Hematopoietic multipotent progenitor cell treated with erythropoietin and hydrocortisone succinate and interleukin-3 and kit ligand, for 15 days (in vitro differentiated cells): ENCODE results near the gene ERV3-1.
"Not testable (repeated sequence)": the region's sequence is repeated elsewhere in the genome, so short reads cannot be mapped to it uniquely, and the experiment has no call there.

Experiments
- DNase-seq: peaks from one replicate; pipeline ENCODE4 v3.0.0-alpha.2; 2015; ENCODE audit warnings: low spot score

The ERV3-1 gene

DNA sequence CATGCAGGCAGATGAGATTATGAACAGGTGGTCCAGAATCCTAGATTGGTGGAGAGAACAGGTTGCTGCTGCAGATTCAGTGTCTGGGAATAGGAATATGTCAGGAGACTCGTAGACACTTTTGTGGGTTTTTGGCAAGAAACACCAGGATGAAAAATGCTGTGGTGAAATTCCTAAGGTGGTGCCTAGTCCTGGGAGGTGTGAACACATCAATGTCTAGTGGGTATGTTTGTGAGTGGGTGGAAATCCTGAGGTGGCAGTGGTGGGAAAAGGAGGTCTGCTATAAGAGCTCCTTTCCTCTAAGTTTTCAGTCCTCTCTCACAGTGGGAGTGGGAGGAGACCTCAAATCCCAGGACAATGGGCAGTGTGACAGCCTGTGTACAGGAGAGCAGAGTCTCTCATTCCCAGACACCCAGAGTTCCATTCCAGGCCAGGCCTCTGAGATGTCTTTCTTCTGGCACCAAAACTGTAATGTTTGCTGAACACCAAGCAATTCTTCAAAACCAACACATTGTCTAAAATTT, 5.1 kb downstream of the ERV3-1 start:
- DNase-seq: no peak

DNA sequence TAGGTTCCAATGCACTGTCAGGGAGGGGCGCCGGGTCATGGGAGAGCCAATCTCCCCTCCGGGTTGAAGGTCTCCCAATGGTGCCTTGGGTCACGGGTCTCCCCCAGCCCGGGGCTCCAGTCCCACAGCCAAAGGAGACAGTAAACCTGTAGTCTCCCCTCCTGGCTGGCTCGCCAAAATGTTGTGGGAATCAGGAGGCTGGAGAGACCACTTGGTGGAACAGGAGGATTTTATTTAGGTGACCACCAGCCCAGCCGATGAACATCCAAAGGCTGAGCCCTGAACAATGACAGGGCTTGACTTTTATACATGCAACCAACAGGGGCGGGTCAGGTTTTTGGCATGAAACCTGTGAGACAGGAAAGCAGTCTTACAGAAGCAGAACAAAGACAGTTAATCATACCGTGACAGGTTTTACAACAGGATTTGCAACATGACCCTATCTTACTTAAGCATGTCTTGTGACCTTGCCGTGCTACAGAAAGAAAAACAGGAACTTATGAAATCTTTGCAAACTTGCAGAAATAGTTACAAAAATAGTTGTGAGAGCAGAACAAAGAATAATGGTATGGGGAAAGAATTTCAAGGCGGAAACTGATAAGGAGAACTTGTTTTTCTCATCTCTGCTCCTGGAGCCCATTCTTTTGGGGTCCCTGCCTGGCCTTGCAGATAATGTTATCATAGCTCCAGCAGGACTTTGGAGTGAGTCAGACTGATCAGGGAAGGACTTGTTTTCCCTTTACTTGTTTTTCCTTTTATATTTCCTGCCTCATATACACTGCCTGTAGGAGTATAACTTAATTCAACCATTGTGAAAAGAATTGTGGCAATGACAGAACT, 7.1 kb downstream of the ERV3-1 start:
- DNase-seq: no peak

DNA sequence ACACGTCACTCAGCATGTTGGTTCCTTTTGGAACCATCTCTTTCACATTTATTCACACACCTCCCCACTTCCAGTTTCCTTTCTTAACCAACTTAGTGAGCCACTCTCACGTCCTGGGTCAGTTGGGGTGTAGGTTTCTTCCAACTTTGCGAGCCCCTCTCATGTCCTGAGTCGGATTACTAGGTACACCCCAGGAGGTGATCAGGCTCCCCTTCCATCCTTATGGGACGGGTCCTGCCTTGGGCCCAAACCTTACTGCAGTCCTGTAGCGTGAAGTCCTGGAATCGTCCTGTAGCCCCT, 7.7 kb downstream of the ERV3-1 start:
- no peak for DNase-seq

GRCh38 chr7:64997927-64998391, 8.5 kb downstream of the ERV3-1 start:
- DNase-seq: no peak

- DNase-seq: no peak
Observed at GRCh38 chr7:64997164-64997908, 9.2 kb downstream of the ERV3-1 start.

DNA sequence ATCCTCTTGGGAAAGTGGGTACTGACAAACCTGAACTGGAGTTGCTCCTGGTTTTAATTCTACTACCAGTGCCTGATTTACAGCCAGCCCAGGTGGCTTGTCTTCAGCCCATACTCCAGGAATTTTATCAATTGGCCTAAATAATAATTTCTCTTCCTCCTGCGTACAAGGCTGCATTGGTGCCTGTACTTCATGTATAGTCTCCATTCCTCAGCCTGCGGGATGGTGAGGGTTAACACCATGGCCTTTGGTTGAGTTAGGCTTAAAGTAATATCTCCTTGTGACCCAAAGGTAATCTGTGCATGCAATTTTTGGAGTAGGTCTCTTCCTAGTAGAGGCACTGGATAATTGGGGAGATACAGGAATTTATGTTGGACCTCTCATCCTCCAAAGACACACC, 10.2 kb downstream of the ERV3-1 start:
- DNase-seq: no peak

DNA sequence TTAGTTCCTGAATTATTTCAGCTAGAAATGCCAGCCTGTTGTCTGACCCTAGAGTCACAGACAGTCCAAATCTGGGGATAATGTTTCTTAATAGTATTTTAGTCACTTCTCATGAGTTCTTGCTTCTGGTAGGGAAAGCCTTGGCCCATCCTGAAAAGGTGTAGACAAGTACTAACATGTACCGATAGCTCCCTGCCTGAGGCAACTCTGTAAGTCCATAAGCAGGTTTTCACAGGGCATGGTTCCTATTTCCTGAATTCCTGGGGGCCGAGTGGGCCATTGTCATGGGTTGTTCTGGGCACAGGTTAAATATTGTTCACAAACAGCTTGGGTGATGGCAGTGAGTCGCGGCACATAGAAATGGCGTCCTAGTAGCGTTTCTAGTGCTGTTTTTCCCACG, 12.6 kb downstream of the ERV3-1 start:
- no peak for DNase-seq

DNA sequence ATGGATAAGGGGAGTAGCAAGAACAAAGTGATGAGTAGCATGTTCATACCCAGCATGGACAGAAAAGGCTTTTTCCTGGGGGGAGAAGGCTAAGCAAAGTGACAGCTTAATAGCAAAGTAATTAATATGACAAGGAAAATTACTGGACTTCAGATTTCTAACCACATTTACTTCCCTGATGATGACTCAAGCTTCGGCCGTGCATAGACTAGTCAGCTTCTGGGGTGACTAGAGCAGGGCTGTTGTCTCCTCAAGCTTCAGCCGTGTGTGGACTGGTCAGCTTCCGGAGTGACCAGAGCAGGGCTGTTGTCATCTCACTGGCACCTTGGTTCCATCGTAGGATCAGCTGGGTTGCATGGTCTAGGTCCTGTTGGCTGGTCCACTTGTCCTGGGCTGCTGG, 13.5 kb downstream of the ERV3-1 start:
- DNase-seq: no peak

- no peak for DNase-seq
Observed at GRCh38 chr7:64990936-64991335, 15.6 kb downstream of the ERV3-1 start, which contains the start of gene ZNF117. ZNF117 (minus strand) TSS chr7:64991036.

DNA sequence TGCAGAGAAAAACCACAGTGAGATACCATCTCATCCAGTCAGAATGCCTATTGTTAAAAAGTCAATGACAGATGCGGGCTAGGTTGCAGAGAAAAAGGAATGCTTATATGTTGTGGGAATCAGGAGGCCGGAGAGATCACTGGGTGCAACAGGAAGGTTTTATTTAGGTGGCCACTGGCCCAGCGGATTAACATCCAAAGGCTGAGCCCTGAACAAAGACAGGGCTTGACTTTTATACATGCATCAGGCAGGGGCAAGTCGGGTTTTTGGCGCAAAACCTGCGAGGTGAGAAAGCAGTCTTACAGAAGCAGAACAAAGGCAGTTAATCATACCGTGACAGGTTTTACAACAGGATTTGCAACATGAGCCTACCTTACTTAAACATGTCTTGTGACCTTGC, 16.3 kb downstream of the ERV3-1 start:
- DNase-seq: no peak

GRCh38 chr7:64978497-64979203, 27.8 kb downstream of the ERV3-1 start:
- no peak for DNase-seq

- DNase-seq: no peak
Observed at GRCh38 chr7:64965594-64965993, 40.9 kb downstream of the ERV3-1 start.

DNA sequence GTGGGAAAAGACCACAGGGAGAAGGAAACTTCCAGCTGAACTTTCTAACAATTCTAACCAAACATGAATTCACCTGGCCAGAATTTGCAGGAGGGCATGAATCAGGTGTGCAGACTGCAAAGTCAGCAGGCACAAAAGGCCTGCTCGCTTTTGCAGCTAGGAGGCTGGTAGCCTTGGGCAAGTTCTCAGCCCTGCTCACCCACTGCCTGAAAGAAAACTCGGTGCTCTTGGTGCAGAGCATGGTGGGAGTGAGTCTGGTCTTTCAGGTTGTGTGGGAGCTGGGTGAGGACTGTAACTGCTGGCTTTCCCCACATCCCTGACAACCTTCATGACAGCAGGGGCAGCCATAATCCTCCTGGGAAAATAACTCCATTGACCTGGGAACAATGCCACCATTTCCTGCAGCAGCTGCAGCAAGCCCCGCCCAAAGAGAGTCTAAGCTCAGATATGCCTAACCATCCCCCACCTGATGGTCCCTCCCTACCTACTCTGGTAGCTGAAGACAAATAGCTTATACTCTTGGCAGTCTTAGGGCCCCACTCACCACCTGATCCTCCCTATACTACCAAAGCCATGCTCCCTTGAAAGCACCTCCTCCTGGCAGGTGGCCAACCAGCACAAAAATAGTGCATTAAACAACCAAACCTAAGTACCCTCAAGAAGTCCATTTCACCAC, 47.3 kb downstream of the ERV3-1 start:
- DNase-seq: no peak

DNA sequence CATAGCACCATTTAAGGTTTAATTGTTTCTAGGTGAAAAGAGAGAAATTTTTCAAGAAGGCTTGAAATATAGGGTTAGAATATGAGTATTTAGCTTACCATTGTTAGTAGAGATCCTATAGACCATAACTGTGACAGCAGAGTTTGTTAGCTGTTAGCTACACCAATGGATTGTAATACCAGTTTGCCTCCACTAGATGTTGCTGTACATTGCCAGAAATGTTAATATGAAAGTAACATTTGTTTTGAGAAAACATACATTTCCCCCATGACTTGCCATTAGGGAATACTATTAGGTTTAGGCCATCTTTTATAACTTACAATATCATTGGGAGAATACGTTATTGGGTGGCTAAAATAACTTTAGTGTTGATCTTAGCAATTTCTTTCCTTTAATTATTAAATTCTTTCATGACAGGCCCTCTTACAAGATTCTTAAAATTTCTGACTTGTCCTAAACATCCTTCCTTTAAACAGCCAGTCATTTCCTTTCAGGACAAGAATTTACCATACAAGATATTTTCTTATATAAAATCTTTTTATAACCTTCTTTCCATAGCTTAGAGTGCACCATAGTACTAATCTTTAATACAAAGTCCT, 55.1 kb downstream of the ERV3-1 start:
- DNase-seq: peak; percentile 67

DNA sequence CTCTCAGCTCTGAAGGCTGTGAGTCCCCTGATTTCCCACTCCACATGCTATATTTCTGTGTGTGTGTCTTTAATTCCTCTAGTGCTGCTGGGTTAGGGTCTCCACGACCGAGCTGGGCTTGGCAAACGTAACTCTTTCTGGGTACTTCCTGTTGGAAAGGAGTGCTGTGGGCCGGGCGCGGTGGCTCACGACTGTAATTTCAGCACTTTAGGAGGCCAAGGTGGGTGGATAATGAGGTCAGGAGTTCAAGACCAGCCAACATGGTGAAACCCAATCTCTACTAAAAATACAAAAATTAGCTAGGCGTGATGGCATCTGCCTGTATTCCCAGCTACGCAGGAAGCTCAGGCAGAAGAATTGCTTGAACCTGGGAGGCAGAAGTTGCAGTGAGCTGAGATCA, 55.8 kb downstream of the ERV3-1 start:
- DNase-seq: not testable (repeated sequence)

- not testable (repeated sequence) for DNase-seq
Observed at GRCh38 chr7:64948774-64949173, 57.7 kb downstream of the ERV3-1 start.

DNA sequence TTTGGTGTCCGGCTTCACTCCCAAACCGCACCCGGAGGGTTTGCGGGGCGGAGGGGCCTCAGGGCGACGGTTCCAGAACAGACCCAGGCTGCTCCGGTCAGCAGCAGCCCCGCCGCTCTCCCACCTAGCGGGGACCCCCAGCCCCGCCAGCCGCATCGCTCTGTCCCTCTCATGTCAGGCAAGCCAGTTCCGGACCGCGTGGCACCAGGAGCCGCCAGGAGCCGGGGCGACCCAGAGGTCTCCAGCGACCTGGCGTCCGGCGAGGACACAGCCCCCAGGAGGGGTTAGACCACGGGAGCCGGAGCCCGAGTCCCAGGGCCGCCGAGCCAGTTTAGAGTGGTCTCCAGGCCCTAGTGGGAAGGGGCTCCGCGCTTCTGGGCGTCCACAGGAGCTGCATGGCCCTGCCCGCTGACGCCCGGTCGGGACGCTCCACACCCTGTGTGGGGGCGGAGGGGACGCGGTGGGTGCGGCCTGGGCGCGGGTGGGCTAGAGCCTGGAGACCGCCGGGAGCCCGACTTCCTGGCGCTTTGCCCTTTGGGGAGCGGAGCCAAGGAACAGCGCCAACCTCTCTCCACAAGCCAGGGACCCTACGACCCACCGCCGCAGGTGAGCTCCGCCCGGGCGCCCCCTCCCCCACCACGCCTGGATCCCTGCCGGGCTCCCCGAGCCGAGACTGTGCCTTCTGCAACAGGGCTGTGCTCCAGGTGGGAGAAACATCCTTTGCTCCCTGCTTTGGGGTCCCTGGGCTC, 59.1 kb downstream of the ERV3-1 start:
- peak; percentile 22 for DNase-seq

- DNase-seq: peak; percentile 56
Observed at GRCh38 chr7:64946772-64947171, 59.7 kb downstream of the ERV3-1 start.

- DNase-seq: no peak
Observed at GRCh38 chr7:64945503-64946175, 60.8 kb downstream of the ERV3-1 start.
